Measurements from ENCODE around the gene HSP90AB1. TPM values are rescaled to one million over a fixed set of nuclear protein-coding genes. Genes with fewer than 3 reads are reported as not detected.

Gene HSP90AB1
- polyA plus RNA-seq, 1 of the 3 experiments (the other 2 are of a cell fraction), result 843 TPM

DNA sequence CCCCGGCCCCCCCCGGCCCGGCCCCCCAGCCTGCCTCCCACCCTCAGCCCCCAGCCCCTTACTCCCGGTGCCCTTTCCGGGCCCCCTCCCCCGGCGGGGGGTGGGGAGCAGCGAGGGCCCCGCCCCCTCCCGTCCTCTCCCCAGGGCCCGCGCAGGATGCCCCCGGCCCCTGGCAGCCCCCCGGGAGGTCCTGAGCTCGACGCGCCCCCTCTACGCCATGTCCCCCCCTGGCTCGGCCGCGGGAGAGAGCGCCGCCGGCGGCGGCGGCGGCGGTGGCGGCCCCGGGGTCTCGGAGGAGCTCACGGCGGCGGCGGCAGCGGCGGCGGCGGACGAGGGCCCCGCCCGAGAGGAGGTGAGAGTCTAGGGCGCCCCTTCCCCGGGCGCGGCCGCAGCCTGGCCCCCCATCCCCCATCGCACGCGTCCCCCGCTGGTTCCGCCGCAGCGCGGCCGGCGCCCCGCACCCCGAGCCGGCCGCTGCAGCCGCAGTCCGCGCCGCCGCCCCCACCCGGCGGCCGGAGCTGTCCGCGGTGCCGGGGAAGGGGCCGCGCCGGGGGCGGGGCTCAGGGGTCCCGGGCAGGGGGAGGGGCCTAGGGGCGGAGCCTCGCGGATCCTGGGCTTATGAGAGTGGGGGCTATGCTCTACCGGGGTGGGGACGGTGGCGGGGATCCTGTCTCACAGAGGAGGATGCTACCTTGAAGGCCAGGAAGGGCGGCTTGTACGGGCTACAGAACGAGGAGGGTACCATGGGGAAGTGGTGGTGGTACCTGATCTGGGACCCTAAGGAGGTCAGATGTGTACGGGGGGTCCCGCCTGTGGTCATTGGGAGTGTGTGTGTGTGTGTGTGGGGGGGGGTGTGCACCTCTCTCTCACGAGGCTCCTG, 23.9 kb downstream of the HSP90AB1 start:
- no peaks in the 10 kb centered on the region for H3K9me2 ChIP-seq
- H3K27me3 ChIP-seq (ENCODE audit: insufficient read depth), result peaks cover 36% of the 10 kb centered on the region
- 1% methylated on average over 8 of the region's 90 CpGs for WGBS (ENCODE audit: low lambda C conversion rate)
- H3K36me3 ChIP-seq (replicated peaks in 1 of 2; ENCODE audit: control insufficient read depth in 1 of 2, insufficient read depth in 2 of 2, low read length in 1 of 2), result no peaks in the 10 kb centered on the region
- H2AFZ ChIP-seq (ENCODE audit: low read depth), result no peak overlapping the region
- CTCF ChIA-PET, result interaction anchor here (0.6 to 9.1 kb wide), 9 partner anchors 14 to 205 kb away, joined by 3 to 238 read pairs (median 12); partner anchors contain the start of genes AARS2, SLC35B2 and SPATS1
- H3K4me1 ChIP-seq (ENCODE audit: control insufficient read depth in 1 of 2, insufficient read depth in 2 of 2, low read depth in 1 of 2, low read length in 1 of 2), result peaks cover 2 to 21% of the 10 kb centered on the region in 2 experiments; a peak in 1 of 4 replicates
- H3K4me3 ChIP-seq (ENCODE audit: low read depth in 2 of 2, low read length in 1 of 2), result peak overlapping the region in 1 of 2 experiments; percentile 51; a peak in 2 of 4 replicates
- POLR2A ChIA-PET, result interaction anchor here (0.6 to 2.3 kb wide), 7 partner anchors 14 to 205 kb away, joined by 3 to 10 read pairs (median 6); partner anchors contain the start of genes HSP90AB1, SLC35B2 and SPATS1
- no peaks in the 10 kb centered on the region for H4K20me1 ChIP-seq (ENCODE audit: insufficient read depth)
- H3K4me2 ChIP-seq, result no peak overlapping the region
- H3K9ac ChIP-seq, result no peak overlapping the region
- peak; percentile 96 for DNase-seq
- no peaks in the 10 kb centered on the region for H3K9me3 ChIP-seq
- TF ChIP-seq JUND (IDR thresholded peaks at IDR 0.05) (no peak), FOSL2 (IDR thresholded peaks at IDR 0.05; ENCODE audit: borderline replicate concordance, low read depth) (no peak)
- TF ChIP-seq, protein P1, sequence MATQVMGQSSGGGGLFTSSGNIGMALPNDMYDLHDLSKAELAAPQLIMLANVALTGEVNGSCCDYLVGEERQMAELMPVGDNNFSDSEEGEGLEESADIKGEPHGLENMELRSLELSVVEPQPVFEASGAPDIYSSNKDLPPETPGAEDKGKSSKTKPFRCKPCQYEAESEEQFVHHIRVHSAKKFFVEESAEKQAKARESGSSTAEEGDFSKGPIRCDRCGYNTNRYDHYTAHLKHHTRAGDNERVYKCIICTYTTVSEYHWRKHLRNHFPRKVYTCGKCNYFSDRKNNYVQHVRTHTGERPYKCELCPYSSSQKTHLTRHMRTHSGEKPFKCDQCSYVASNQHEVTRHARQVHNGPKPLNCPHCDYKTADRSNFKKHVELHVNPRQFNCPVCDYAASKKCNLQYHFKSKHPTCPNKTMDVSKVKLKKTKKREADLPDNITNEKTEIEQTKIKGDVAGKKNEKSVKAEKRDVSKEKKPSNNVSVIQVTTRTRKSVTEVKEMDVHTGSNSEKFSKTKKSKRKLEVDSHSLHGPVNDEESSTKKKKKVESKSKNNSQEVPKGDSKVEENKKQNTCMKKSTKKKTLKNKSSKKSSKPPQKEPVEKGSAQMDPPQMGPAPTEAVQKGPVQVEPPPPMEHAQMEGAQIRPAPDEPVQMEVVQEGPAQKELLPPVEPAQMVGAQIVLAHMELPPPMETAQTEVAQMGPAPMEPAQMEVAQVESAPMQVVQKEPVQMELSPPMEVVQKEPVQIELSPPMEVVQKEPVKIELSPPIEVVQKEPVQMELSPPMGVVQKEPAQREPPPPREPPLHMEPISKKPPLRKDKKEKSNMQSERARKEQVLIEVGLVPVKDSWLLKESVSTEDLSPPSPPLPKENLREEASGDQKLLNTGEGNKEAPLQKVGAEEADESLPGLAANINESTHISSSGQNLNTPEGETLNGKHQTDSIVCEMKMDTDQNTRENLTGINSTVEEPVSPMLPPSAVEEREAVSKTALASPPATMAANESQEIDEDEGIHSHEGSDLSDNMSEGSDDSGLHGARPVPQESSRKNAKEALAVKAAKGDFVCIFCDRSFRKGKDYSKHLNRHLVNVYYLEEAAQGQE (IDR thresholded peaks at IDR 0.05; ENCODE audit: low read depth, low read length), result peak; percentile 91
- TF ChIP-seq, protein P2, sequence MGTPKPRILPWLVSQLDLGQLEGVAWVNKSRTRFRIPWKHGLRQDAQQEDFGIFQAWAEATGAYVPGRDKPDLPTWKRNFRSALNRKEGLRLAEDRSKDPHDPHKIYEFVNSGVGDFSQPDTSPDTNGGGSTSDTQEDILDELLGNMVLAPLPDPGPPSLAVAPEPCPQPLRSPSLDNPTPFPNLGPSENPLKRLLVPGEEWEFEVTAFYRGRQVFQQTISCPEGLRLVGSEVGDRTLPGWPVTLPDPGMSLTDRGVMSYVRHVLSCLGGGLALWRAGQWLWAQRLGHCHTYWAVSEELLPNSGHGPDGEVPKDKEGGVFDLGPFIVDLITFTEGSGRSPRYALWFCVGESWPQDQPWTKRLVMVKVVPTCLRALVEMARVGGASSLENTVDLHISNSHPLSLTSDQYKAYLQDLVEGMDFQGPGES (IDR thresholded peaks at IDR 0.05; ENCODE audit: low read depth, low read length), result no peak
- H3K79me2 ChIP-seq (ENCODE audit: insufficient read depth), result no peaks in the 10 kb centered on the region
- H3F3A ChIP-seq (replicated peaks; ENCODE audit: insufficient read depth), result peaks cover 8% of the 10 kb centered on the region
- H3K27ac ChIP-seq (ENCODE audit: low read depth in 2 of 2, low read length in 1 of 2), result peak overlapping the region in 1 of 2 experiments; percentile 58; a peak in 1 of 4 replicates

DNA sequence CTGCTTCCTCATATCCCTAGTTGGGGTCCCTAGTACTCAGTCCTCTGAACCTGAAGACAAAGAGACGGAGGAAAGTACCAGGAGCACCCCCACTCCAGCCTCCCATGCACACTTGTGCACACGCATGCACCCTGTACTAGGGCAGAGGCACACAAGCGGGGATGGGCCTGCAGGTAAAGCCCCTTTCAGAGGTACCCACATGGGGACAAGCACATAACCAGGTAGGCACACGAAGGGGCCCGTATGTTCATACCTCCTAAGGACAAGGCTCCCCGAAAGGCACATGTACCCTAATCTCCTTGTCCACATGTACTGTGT, 24.5 kb downstream of the HSP90AB1 start:
- Histone ChIP-seq H3K27ac (ENCODE audit: low read depth in 2 of 2, low read length in 1 of 2) (peak overlapping the region in 1 of 2 experiments; percentile 11; a peak in 1 of 4 replicates), H2AFZ (ENCODE audit: low read depth) (no peak overlapping the region), H3K9me3 (no peaks in the 10 kb centered on the region), H3K79me2 (ENCODE audit: insufficient read depth) (no peaks in the 10 kb centered on the region), H3K36me3 (replicated peaks in 1 of 2; ENCODE audit: control insufficient read depth in 1 of 2, insufficient read depth in 2 of 2, low read length in 1 of 2) (no peaks in the 10 kb centered on the region), H3K9me2 (no peaks in the 10 kb centered on the region), H3K27me3 (ENCODE audit: insufficient read depth) (peaks cover 36% of the 10 kb centered on the region), H3F3A (replicated peaks; ENCODE audit: insufficient read depth) (peaks cover 7% of the 10 kb centered on the region), H4K20me1 (ENCODE audit: insufficient read depth) (no peaks in the 10 kb centered on the region), H3K9ac (no peak overlapping the region), H3K4me3 (ENCODE audit: low read depth in 2 of 2, low read length in 1 of 2) (peak overlapping the region in 1 of 2 experiments; percentile 51; a peak in 2 of 4 replicates), H3K4me1 (ENCODE audit: control insufficient read depth in 1 of 2, insufficient read depth in 2 of 2, low read depth in 1 of 2, low read length in 1 of 2) (peaks cover 0 to 21% of the 10 kb centered on the region in 2 experiments; a peak in 1 of 4 replicates), H3K4me2 (no peak overlapping the region)
- 90% methylated on average over 4 of the region's 6 CpGs for WGBS (ENCODE audit: low lambda C conversion rate)
- TF ChIP-seq NRF1 (IDR thresholded peaks at IDR 0.05; ENCODE audit: low read depth, low read length) (no peak), FOSL2 (IDR thresholded peaks at IDR 0.05; ENCODE audit: borderline replicate concordance, low read depth) (no peak), JUND (IDR thresholded peaks at IDR 0.05) (no peak), SMC3 (IDR thresholded peaks at IDR 0.05; ENCODE audit: low read depth, low read length) (no peak), RAD21 (IDR thresholded peaks at IDR 0.05; ENCODE audit: low read length) (no peak)
- TF ChIP-seq, protein P3, sequence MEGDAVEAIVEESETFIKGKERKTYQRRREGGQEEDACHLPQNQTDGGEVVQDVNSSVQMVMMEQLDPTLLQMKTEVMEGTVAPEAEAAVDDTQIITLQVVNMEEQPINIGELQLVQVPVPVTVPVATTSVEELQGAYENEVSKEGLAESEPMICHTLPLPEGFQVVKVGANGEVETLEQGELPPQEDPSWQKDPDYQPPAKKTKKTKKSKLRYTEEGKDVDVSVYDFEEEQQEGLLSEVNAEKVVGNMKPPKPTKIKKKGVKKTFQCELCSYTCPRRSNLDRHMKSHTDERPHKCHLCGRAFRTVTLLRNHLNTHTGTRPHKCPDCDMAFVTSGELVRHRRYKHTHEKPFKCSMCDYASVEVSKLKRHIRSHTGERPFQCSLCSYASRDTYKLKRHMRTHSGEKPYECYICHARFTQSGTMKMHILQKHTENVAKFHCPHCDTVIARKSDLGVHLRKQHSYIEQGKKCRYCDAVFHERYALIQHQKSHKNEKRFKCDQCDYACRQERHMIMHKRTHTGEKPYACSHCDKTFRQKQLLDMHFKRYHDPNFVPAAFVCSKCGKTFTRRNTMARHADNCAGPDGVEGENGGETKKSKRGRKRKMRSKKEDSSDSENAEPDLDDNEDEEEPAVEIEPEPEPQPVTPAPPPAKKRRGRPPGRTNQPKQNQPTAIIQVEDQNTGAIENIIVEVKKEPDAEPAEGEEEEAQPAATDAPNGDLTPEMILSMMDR (IDR thresholded peaks at IDR 0.05), result no peak
- TF ChIP-seq, protein P4, sequence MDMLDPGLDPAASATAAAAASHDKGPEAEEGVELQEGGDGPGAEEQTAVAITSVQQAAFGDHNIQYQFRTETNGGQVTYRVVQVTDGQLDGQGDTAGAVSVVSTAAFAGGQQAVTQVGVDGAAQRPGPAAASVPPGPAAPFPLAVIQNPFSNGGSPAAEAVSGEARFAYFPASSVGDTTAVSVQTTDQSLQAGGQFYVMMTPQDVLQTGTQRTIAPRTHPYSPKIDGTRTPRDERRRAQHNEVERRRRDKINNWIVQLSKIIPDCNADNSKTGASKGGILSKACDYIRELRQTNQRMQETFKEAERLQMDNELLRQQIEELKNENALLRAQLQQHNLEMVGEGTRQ (IDR thresholded peaks at IDR 0.05; ENCODE audit: borderline replicate concordance, low read depth, low read length), result no peak
- TF ChIP-seq, protein P5, sequence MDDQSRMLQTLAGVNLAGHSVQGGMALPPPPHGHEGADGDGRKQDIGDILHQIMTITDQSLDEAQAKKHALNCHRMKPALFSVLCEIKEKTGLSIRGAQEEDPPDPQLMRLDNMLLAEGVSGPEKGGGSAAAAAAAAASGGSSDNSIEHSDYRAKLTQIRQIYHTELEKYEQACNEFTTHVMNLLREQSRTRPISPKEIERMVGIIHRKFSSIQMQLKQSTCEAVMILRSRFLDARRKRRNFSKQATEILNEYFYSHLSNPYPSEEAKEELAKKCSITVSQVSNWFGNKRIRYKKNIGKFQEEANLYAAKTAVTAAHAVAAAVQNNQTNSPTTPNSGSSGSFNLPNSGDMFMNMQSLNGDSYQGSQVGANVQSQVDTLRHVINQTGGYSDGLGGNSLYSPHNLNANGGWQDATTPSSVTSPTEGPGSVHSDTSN (IDR thresholded peaks at IDR 0.05), result no peak
- no peak for DNase-seq
- POLR2A ChIA-PET, result interaction anchor here (1.2 to 2.3 kb wide), 6 partner anchors 14 to 71 kb away, joined by 3 to 10 read pairs (median 8); partner anchors contain the start of genes HSP90AB1, SLC35B2 and SPATS1
- CTCF ChIA-PET, result interaction anchor here (0.6 to 9.1 kb wide), 7 partner anchors 15 to 204 kb away, joined by 3 to 238 read pairs (median 14); partner anchors contain the start of genes AARS2, SLC35B2 and SPATS1

Data from SK-N-SH (cell line).